Measurements from ENCODE around the gene MESP1.

MESP1 gene

DNA sequence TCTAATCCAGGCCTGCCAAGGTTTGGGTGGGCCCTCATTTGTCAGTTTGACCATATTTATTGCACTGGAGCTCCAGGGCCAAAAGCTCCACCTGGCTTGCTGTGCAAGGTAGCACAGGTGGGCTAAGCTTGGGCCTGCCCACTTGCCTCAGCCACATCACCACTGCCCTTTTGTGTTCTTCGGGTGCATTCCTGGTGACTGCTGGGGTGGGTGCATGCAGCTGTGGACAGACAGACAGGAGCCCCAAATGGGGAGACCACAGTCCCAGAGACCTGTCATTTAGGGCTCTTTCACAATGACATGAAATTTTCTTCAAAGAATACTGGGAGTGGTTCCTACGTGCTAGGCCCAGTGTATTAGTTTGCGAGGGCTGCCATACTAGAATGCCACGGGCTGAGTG is 27.8 kb upstream of the MESP1 start:
- TF ChIP-seq, protein P1, sequence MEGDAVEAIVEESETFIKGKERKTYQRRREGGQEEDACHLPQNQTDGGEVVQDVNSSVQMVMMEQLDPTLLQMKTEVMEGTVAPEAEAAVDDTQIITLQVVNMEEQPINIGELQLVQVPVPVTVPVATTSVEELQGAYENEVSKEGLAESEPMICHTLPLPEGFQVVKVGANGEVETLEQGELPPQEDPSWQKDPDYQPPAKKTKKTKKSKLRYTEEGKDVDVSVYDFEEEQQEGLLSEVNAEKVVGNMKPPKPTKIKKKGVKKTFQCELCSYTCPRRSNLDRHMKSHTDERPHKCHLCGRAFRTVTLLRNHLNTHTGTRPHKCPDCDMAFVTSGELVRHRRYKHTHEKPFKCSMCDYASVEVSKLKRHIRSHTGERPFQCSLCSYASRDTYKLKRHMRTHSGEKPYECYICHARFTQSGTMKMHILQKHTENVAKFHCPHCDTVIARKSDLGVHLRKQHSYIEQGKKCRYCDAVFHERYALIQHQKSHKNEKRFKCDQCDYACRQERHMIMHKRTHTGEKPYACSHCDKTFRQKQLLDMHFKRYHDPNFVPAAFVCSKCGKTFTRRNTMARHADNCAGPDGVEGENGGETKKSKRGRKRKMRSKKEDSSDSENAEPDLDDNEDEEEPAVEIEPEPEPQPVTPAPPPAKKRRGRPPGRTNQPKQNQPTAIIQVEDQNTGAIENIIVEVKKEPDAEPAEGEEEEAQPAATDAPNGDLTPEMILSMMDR (IDR thresholded peaks at IDR 0.05; ENCODE audit: insufficient read depth, missing control alignments), result no peak
- DNase-seq (ENCODE audit: insufficient read length, low spot score), result no peak
- no peak for FAIRE-seq

DNA sequence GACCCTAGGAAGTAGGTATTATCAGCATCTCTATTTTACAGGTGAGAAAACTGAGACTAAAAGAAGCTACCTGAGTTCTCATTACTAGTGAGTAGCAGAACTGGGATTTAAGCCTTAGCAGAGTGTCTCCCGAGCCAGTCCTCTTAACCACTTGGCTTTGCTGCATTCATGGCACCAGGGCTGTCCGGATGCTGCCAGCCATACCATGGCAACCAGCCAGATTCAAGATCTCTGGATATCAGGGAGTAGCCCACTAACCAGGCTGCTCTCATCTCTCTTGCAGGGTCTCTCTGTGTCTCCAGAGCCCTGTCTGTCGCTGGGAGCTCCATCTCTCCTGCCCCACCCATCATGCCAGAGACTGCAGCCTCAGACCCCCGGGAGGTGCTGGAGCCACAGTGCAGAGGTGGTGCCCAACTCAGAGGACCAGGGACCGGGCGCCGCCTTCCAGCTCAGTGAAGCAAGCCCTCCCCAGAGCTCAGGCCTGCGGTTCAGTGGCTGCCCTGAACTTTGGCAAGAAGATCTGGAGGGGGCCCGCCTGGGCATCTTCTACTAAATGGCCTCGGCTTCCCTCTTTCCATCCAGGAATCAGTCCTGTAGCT is 26.8 kb upstream of the MESP1 start:
- FAIRE-seq (no peak), DNase-seq (ENCODE audit: insufficient read length, low spot score) (no peak)
- TF ChIP-seq, protein P1 (IDR thresholded peaks at IDR 0.05; ENCODE audit: insufficient read depth, missing control alignments), result no peak

DNA sequence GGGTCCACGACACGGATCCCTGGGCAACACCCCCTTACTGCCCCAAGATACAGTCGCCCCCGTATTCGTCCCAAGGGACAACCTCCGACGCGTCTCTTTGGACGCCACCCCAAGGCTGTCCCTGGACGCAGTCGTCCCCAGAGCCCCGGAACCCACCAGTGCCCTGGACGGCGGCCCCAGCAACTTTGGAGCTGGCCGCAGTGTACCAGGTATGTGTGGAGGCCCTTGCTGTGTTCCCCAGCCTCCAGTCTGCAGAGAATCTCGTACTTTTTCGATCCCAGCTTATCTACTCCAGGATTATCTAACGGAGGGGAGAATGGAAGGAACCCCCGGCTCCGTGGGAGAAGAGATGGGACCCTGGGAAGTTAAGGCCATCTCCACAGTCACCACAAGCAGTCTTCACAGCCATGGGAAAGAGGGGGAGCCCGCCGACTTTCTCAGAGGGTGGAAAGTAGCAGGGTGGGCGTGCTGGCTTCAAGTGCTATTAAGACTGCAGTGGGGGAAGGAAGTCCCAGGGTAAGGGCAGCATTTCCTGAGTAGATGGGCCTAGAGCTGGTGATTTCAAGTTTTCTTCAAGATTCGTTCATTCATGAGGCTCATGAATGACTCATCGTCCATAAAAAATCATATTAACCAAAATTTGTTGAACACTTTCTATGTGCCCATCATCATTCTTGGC is 26.2 kb upstream of the MESP1 start:
- no peak for FAIRE-seq

DNA sequence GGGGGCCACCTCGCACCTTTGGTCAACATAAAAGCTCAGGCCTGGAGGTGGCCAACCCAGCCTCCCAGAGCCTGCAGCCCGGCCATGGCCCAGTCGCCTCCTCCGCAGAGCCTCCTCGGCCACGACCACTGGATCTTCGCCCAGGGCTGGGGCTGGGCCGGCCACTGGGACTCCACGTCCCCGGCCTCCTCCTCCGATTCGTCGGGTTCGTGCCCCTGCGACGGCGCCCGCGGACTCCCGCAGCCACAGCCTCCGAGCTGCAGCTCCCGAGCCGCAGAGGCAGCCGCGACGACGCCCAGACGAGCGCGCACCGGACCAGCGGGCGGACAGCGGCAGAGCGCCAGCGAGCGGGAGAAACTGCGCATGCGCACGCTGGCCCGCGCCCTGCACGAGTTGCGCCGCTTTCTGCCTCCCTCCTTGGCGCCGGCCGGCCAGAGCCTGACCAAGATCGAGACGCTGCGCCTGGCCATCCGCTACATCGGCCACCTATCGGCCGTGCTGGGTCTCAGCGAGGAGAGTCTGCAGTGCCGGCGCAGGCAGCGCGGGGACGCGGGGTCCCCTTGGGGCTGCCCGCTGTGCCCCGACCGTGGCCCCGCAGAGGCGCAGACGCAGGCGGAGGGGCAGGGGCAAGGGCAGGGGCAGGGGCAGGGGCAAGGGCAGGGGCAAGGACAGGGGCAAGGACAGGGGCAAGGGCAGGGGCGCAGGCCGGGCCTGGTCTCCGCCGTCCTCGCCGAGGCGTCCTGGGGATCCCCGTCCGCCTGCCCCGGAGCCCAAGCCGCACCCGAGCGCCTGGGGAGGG is 25.4 kb upstream of the MESP1 start, which contains the start of gene MESP2:
MESP2 (plus strand) TSS at position 59 of the 799 bp plus-strand sequence; CDS start at position 85, 26 bp downstream.
- TF ChIP-seq, protein P1 (IDR thresholded peaks at IDR 0.05; ENCODE audit: insufficient read depth, missing control alignments), result no peak
- no peak for FAIRE-seq
- peak; percentile 73 for DNase-seq (ENCODE audit: insufficient read length, low spot score)

More for the DNA sequence above, 26.2 kb upstream of the MESP1 start:
- TF ChIP-seq, protein P1 (IDR thresholded peaks at IDR 0.05; ENCODE audit: insufficient read depth, missing control alignments), result no peak
- DNase-seq (ENCODE audit: insufficient read length, low spot score), result no peak

DNA sequence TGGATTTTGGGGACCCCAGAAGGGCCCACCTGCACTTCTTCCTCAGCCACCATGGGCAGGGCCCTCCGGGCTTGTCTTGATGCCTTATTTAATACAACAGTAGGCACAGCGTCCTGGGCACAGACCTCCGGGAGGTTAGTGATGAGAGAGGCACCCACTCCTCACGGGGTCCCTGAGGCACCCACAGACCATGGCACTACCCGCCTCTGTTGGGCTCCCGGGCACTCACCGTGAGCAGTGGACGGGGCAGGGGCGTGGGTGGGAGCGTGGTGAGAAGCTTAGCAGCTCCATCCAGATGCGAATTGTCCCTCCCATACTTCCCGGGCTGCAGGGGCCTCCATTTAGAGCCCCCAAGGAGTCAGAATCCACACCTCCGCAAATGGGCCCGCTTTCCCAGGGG is 24.8 kb upstream of the MESP1 start:
- TF ChIP-seq, protein P1 (IDR thresholded peaks at IDR 0.05; ENCODE audit: insufficient read depth, missing control alignments), result no peak

DNA sequence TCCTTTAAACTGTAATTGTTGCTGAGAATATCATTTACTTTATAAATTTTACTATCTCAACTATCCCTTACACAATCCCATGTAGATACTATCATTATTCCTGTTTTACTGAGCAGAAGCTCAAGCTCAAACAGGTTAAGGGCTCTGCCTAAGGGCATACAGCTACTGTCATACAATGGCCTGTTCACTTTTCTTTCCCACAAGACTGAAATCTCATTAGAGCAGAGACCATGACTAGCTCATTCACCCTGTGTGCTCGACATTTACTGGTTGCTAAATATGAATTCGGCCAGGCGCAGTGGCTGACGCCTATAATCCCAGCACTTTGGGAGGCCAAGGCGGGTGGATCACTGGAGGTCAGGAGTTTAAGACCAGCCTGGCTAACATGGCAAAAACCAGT is 23.4 kb upstream of the MESP1 start:
- FAIRE-seq, result no peak
- TF ChIP-seq, protein P1 (IDR thresholded peaks at IDR 0.05; ENCODE audit: insufficient read depth, missing control alignments), result no peak
- no peak for DNase-seq (ENCODE audit: insufficient read length, low spot score)

More for the DNA sequence above, 24.8 kb upstream of the MESP1 start:
- FAIRE-seq (no peak), DNase-seq (ENCODE audit: insufficient read length, low spot score) (no peak)

Data from D721Med (cell line).